Measurements from ENCODE around the gene PWP2. TPM values are rescaled to one million over a fixed set of nuclear protein-coding genes. Genes with fewer than 3 reads are reported as not detected.
"Not testable (repeated sequence)": the region's sequence is repeated elsewhere in the genome, so short reads cannot be mapped to it uniquely, and the experiment has no call there.

Gene PWP2
- total RNA-seq, 4 donors from 2014 or later: 5.6 to 63.5 (median 10.6) TPM

DNA sequence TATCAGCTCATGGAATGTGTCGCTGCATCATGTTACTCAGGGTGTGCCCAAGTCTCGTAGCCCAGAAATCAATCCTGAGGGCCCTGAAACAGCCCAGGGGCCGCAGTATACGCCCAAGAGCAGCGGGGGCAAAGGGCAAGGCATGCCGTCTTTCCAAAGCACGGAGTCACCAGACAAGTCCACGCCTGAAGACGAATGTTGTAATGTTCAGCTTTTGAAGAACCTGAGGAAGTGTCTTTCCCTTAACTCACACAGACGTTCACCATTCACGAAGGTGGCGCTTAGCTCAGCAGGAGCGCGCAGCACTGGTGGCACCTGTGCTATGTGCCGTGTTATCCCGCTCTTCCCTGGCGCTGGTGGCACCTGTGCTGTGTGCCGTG is 18.8 kb upstream of the PWP2 start:
- TF ChIP-seq, protein P1, sequence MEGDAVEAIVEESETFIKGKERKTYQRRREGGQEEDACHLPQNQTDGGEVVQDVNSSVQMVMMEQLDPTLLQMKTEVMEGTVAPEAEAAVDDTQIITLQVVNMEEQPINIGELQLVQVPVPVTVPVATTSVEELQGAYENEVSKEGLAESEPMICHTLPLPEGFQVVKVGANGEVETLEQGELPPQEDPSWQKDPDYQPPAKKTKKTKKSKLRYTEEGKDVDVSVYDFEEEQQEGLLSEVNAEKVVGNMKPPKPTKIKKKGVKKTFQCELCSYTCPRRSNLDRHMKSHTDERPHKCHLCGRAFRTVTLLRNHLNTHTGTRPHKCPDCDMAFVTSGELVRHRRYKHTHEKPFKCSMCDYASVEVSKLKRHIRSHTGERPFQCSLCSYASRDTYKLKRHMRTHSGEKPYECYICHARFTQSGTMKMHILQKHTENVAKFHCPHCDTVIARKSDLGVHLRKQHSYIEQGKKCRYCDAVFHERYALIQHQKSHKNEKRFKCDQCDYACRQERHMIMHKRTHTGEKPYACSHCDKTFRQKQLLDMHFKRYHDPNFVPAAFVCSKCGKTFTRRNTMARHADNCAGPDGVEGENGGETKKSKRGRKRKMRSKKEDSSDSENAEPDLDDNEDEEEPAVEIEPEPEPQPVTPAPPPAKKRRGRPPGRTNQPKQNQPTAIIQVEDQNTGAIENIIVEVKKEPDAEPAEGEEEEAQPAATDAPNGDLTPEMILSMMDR (IDR thresholded peaks at IDR 0.05): no peak
- TF ChIP-seq POLR2A (IDR thresholded peaks at IDR 0.05): peak; percentile 9 to 52
- Histone ChIP-seq H3K9me3 (no peaks in the 10 kb centered on the region), H3K27ac (peak overlapping the region; percentile 78 to 94 (median 84)), H3K27me3 (no peaks in the 10 kb centered on the region), H3K4me3 (peak overlapping the region in 2 of 4 donors; percentile 37 to 40), H3K36me3 (peaks cover 0 to 59% (median 0%) of the 10 kb centered on the region in 3 donors), H3K4me1 (peaks cover 8 to 60% (median 18%) of the 10 kb centered on the region in 4 donors)
- peak in 2 of 3 donors; percentile 87 to 88 for DNase-seq

DNA sequence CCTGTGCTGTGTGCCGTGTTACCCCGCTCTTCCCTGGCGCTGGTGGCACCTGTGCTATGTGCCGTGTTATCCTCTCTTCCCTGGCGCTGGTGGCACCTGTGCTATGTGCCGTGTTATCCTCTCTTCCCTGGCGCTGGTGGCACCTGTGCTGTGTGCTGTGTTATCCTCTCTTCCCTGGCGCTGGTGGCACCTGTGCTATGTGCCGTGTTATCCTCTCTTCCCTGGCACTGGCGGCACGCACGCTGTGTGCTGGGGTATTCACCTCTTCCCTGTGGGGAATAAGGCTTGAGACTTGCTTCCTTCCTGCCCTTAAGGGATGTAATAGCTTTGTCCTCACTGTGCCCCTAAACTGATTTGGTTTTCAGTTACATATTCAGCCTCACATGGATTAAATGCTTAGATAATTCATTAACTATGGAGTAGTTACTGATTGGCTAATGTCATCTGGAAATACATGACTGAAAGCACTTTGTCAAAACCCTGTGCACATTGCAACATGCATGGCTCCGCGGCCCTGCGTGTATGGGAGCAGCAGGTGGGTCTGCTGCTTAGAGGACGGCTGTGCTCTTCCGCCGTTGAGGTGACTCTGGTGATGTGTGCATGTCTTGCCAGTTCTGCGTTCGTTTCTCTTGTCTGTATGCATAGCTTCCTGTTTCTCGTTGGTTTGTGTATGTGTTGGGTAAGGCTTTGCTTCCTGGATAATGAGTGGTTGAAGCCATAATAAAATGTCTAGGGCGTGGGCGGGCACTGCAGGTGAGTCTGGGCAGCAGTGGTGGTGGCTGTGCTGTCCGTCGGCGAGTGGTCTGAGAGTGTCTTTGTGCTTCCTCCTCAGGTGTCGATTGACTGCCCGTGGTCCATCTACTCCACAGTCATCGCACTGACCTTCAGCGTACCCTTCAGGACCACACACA is 17.9 kb upstream of the PWP2 start:
- Histone ChIP-seq H3K36me3 (peaks cover 0 to 61% (median 0%) of the 10 kb centered on the region in 3 donors), H3K4me1 (peaks cover 8 to 62% (median 18%) of the 10 kb centered on the region in 4 donors), H3K27me3 (no peaks in the 10 kb centered on the region), H3K4me3 (peak overlapping the region in 2 of 4 donors; percentile 37 to 40), H3K27ac (peak overlapping the region; percentile 78 to 94 (median 84)), H3K9me3 (no peaks in the 10 kb centered on the region)
- TF ChIP-seq POLR2A (IDR thresholded peaks at IDR 0.05): peak; percentile 60 to 72
- TF ChIP-seq, protein P1 (IDR thresholded peaks at IDR 0.05): no peak
- peak; percentile 72 to 84 (median 78) for DNase-seq

DNA sequence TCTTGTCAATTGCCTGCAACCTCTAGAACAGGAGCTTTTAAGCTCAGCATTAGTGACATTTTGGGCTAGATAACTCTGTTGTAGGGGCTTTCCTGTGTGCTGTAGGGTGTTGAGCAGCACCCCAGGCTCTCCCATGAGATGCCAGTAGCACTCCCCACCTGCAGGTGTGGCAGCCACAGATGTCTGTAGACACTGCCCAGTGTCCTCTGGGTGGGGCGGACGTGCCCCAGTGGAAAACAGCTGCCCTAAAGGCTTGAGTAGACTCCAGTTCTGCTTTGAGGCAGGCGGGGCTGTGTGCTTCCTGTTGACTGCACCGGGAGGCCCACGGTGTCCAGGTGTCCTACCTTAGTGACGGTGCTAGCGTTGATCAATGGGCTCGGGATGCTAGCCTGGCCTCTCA is 16.9 kb upstream of the PWP2 start:
- Histone ChIP-seq H3K9me3 (no peaks in the 10 kb centered on the region), H3K27ac (peak overlapping the region; percentile 78 to 94 (median 84)), H3K27me3 (no peaks in the 10 kb centered on the region), H3K36me3 (peaks cover 0 to 60% (median 0%) of the 10 kb centered on the region in 3 donors), H3K4me3 (peak overlapping the region in 1 of 4 donors; percentile 37), H3K4me1 (peaks cover 8 to 62% (median 18%) of the 10 kb centered on the region in 4 donors)
- TF ChIP-seq, protein P1 (IDR thresholded peaks at IDR 0.05): peak in 1 of 6 experiments; percentile 1
- peak; percentile 38 to 56 for TF ChIP-seq POLR2A (IDR thresholded peaks at IDR 0.05)
- peak; percentile 87 to 94 (median 87) for DNase-seq

DNA sequence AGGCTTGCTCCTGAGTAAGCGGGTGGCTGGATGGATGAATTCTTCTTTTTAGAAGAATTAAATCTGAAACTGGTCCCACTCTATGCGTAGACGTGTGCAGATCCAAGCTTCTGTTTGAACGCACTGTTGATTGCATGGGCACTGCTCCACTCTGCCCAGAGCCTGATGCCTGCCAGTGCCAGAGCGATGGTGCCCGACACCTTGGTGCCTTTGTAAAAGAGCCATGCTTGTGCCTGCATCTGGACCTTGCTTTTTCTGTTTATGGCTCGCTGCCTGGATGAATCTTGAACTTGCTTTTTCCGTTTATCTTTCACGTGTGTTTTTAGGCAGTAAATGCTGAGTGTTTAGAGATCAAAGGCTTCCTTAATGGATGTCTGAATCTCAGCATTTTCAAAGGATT is 15.0 kb upstream of the PWP2 start:
- Histone ChIP-seq H3K27ac (peak overlapping the region in 3 of 4 donors; percentile 41 to 78 (median 61)), H3K4me3 (no peak overlapping the region), H3K27me3 (no peaks in the 10 kb centered on the region), H3K9me3 (no peaks in the 10 kb centered on the region), H3K4me1 (peaks cover 8 to 58% (median 18%) of the 10 kb centered on the region in 4 donors), H3K36me3 (peaks cover 0 to 52% (median 0%) of the 10 kb centered on the region in 3 donors)
- peak; percentile 12 to 59 (median 52) for DNase-seq
- TF ChIP-seq POLR2A (IDR thresholded peaks at IDR 0.05): no peak

DNA sequence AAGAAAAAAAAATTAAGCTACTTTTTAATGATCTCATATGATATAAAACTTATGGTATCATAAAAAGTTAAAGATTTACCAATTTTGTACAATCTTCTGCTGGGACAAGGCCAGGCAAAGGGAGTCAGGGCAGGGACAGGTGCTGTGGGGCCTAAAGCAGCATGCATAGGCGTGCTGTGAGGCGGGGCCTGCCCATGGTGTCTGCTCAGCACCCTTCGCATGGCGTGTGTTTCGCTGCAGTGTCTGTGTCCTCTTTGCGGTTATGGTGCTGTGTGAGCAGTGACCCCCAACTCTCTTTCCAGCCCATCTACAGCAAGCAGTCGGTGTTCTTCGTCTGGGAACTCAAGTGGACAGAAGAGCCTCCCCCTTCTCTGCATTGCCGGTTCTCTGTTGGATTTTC is 13.4 kb upstream of the PWP2 start:
- Histone ChIP-seq H3K4me1 (peaks cover 4 to 42% (median 16%) of the 10 kb centered on the region in 4 donors), H3K4me3 (no peak overlapping the region), H3K9me3 (no peaks in the 10 kb centered on the region), H3K27me3 (no peaks in the 10 kb centered on the region), H3K27ac (peak overlapping the region in 3 of 4 donors; percentile 36 to 65 (median 41)), H3K36me3 (peaks cover 0 to 44% (median 0%) of the 10 kb centered on the region in 3 donors)
- no peak for TF ChIP-seq POLR2A (IDR thresholded peaks at IDR 0.05)
- TF ChIP-seq, protein P1 (IDR thresholded peaks at IDR 0.05): no peak
- peak in 2 of 3 donors; percentile 76 to 79 for DNase-seq

DNA sequence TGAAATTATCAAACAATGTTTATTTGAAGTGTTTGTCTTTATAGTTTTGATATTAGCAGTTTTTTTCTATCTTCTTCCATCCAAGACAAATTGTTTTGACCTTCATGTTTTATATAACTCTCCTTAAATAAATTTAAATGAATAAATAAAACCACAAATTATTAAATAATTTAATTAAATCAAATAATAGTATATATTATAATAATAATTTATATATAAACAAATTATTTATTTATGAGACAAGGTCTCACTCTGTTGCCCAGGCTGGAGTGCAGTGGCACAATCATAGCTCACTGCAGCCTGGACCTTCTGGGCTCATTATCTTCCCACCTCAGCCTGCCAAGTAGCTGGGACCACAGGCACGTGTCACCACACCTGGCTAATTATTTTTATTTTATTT is 12.4 kb upstream of the PWP2 start:
- Histone ChIP-seq H3K4me1 (peaks cover 2 to 37% (median 7%) of the 10 kb centered on the region in 4 donors), H3K9me3 (no peaks in the 10 kb centered on the region), H3K27me3 (no peaks in the 10 kb centered on the region), H3K36me3 (peaks cover 0 to 44% (median 0%) of the 10 kb centered on the region in 3 donors), H3K4me3 (no peak overlapping the region), H3K27ac (no peak overlapping the region)
- TF ChIP-seq POLR2A (IDR thresholded peaks at IDR 0.05): no peak
- TF ChIP-seq, protein P1 (IDR thresholded peaks at IDR 0.05): no peak
- no peak for DNase-seq

DNA sequence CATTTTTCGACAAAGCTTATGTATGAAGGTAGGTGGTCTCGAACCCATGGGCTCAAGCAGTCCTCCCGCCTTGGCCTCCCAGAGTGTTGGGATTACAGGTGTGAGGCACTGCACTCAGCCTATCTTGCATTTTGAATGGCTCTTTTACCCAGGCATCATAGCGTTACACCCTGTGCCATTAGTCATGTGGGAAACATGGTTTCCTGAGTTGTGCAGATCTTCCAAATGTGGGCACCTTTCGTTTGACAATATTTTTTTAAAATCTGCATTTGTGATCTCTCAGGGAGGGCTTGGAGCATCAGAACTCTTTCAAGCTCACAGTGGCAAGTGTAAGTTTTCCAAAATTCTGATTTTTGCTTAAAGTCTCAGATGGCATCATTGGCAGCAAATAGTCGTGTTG is 8.7 kb upstream of the PWP2 start:
- DNase-seq, H3K9me3 ChIP-seq, H3K4me3 ChIP-seq: not testable (repeated sequence)

DNA sequence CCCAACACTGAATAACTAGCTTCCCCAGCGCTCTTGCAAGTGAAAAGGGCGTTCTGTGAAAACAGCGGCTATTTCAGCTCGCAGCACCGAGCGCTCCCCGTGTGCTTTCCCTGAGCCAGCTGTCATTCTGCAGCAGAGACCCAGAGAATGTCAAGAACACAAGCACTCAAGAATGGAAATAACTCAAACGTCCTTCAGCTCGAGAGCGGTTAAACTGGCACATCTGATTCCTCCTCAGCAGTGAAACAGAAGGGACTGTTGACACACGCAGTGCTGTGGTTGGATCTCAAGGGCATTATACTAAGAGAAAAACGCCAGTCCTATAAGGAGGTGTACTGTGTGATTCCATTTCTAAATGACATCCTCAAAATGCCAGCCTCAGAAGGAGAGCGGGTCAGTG is 8.2 kb upstream of the PWP2 start:
- H3K9me3 ChIP-seq, H3K27ac ChIP-seq, H3K4me1 ChIP-seq, DNase-seq, H3K4me3 ChIP-seq, H3K27me3 ChIP-seq: not testable (repeated sequence)
- H3K36me3 ChIP-seq: peaks cover 0 to 13% (median 0%) of the 10 kb centered on the region in 3 donors

More for the DNA sequence above, 8.7 kb upstream of the PWP2 start:
- not testable (repeated sequence) for H3K27me3 ChIP-seq, H3K4me1 ChIP-seq, H3K27ac ChIP-seq
- peaks cover 0 to 18% (median 0%) of the 10 kb centered on the region in 3 donors for H3K36me3 ChIP-seq

Measured in Peyer's patch (tissue), 4 donors.